Germinal center (tissue), 1 donor: ENCODE data around the gene MORC2.

Experiments used
- DNase-seq: peaks from one replicate; pipeline ENCODE4 v3.0.0; 2012; ENCODE audit warnings: mixed read lengths, low spot score

MORC2 gene

GRCh38 chr22:30949934-30950660 lies 18.5 kb downstream of the MORC2 start:
- no peak for DNase-seq

GRCh38 chr22:30948930-30949342 lies 19.6 kb downstream of the MORC2 start:
- DNase-seq = no peak

- no peak for DNase-seq
These were observed 20.6 kb downstream of the MORC2 start for GRCh38 chr22:30947816-30948454.

GRCh38 chr22:30947173-30947815 lies 21.3 kb downstream of the MORC2 start:
- no peak for DNase-seq

- DNase-seq = no peak
These were observed 22.2 kb downstream of the MORC2 start for GRCh38 chr22:30946354-30946753.

- no peak for DNase-seq
These were observed 22.9 kb downstream of the MORC2 start for GRCh38 chr22:30945653-30946052.

- DNase-seq = no peak
These were observed 23.6 kb downstream of the MORC2 start for GRCh38 chr22:30944986-30945385.

- DNase-seq = no peak
These were observed 25.2 kb downstream of the MORC2 start for GRCh38 chr22:30943368-30943767.

- no peak for DNase-seq
These were observed 27.2 kb downstream of the MORC2 start for GRCh38 chr22:30941363-30941740.

GRCh38 chr22:30940685-30941362 lies 27.8 kb downstream of the MORC2 start:
- DNase-seq = no peak

GRCh38 chr22:30934053-30934452 lies 34.5 kb downstream of the MORC2 start:
- DNase-seq = no peak

- DNase-seq = no peak
These were observed 35.1 kb downstream of the MORC2 start for GRCh38 chr22:30933457-30933856.

GRCh38 chr22:30932661-30933060 lies 35.9 kb downstream of the MORC2 start:
- no peak for DNase-seq

GRCh38 chr22:30931541-30932300 lies 36.9 kb downstream of the MORC2 start:
- DNase-seq = no peak

GRCh38 chr22:30930228-30930627 lies 38.3 kb downstream of the MORC2 start:
- DNase-seq = no peak

GRCh38 chr22:30928401-30928800 lies 40.2 kb downstream of the MORC2 start:
- no peak for DNase-seq

GRCh38 chr22:30927806-30928205 lies 40.8 kb downstream of the MORC2 start:
- DNase-seq = no peak

- no peak for DNase-seq
These were observed 41.9 kb downstream of the MORC2 start for GRCh38 chr22:30926706-30927105.

GRCh38 chr22:30925667-30926066 lies 42.9 kb downstream of the MORC2 start:
- no peak for DNase-seq

- no peak for DNase-seq
These were observed 45.2 kb downstream of the MORC2 start for GRCh38 chr22:30923168-30923900.

- peak; percentile 89 for DNase-seq
These were observed 46.4 kb downstream of the MORC2 start for GRCh38 chr22:30922151-30922611.
